Ammon's horn (tissue), 1 donor: ENCODE results near the gene ECT2.
"Not testable (repeated sequence)": the region's sequence is repeated elsewhere in the genome, so short reads cannot be mapped to it uniquely, and the experiment has no call there.

Source experiments
- DNase-seq: peaks from one replicate; pipeline ENCODE4 v3.0.0-alpha.2; 2016; ENCODE audit warnings: low spot score

ECT2 gene, protein sequence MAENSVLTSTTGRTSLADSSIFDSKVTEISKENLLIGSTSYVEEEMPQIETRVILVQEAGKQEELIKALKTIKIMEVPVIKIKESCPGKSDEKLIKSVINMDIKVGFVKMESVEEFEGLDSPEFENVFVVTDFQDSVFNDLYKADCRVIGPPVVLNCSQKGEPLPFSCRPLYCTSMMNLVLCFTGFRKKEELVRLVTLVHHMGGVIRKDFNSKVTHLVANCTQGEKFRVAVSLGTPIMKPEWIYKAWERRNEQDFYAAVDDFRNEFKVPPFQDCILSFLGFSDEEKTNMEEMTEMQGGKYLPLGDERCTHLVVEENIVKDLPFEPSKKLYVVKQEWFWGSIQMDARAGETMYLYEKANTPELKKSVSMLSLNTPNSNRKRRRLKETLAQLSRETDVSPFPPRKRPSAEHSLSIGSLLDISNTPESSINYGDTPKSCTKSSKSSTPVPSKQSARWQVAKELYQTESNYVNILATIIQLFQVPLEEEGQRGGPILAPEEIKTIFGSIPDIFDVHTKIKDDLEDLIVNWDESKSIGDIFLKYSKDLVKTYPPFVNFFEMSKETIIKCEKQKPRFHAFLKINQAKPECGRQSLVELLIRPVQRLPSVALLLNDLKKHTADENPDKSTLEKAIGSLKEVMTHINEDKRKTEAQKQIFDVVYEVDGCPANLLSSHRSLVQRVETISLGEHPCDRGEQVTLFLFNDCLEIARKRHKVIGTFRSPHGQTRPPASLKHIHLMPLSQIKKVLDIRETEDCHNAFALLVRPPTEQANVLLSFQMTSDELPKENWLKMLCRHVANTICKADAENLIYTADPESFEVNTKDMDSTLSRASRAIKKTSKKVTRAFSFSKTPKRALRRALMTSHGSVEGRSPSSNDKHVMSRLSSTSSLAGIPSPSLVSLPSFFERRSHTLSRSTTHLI

DNA sequence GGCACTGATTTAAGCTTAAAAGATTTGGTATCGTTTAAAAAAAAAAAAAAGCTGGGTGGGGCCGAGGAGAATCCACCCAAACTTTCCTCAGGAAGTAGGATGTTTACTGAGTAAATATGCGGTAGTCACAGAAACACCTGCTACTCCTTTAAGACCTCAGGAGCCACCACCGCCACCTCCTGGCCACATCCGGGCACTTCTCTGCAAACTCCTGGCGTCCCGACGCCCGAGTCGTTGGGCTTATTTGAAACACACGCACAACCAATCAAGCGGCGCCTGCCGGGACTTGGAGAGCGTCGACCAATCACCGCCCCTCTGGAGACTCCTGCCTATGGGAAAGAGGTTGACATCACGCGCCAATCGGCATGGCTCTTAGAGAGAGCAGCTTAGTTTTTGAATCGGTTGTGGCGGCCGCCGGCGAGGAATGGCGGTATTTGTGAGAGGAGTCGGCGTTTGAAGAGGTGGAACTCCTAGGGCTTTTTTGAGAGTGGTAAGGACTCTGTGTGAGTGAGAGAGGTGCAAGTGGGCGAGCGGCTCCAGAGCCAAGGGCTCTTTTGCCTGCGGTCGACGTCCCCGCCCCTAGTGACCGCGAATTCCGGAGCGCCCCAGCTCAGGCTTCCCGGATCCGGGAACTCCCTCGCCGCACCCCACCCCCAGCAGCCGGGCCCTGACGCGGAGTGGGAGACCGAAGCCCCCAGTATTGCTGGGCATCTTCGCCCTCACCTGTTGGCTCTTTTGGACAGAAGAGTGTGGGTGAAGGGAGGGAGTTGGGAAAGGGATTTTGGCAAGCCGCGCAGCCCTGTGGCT is at the start of gene ECT2:
TSS of gene ECT2 (plus strand) at position 359 of the 807 bp plus-strand sequence. CDS start 3,805 bp downstream, outside the sequence.
- peak; percentile 100 for DNase-seq

DNA sequence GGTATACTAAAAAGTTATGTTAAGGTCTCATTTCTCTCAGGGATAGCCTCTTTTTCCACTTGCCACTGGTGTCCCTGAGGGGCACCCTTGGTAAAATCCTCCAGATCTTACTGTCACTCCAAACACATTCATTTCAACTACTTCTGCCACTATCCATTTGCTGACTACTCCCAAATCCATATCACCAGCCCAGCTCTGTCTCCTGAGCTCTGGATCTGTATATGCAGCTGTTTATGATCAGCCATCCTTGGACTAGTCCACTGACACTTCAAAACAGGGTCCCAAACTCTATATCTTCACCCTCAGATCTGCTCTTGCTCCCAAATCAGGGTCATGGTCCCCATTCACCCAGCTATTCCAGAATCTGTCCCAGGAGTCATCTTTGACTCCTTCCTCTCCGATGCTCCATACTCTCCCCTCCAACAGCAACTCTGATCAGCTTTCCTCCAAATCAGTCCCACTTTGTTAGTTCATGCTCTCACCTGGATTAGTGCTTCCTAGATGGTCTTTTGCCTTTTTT is 49.5 kb upstream of the ECT2 start:
- no peak for DNase-seq

DNA sequence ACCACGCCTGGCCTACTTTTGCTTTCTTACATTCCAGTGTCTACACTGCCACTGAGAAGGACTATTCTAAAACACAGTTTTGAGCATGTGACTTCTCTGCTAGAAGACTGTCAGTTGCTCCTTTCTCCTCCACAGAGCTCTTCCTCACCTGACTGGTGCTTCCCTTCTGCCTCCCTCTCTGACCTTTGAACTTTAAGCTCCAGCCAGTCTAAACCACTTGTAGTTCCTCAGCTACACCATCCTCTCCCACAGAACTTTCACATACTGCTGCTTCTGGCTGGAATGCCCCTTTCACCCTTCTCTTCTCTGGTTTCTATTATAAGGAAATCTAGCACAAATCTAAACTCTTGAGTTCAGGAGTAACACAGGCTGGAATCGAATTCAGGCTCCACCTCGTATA is 48.8 kb upstream of the ECT2 start:
- DNase-seq: no peak

DNA sequence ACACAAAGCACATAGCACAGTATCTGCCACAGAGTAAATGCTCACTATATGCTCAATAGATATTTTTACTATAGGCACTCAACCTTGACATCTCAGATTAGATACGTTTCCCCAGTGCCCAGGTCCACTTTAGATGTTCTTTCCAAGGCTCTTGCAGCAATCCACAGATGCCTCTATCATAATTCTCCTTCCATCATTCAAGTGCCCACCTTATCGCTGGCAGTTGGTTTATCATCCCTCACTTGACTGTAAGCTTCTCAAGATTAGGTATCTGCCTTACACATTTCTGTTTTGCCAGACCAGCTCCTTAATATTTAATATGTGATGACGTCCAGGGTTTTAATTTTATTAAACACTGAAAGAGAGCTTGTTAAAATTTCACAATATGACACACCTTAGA is 48.3 kb upstream of the ECT2 start:
- DNase-seq: no peak

DNA sequence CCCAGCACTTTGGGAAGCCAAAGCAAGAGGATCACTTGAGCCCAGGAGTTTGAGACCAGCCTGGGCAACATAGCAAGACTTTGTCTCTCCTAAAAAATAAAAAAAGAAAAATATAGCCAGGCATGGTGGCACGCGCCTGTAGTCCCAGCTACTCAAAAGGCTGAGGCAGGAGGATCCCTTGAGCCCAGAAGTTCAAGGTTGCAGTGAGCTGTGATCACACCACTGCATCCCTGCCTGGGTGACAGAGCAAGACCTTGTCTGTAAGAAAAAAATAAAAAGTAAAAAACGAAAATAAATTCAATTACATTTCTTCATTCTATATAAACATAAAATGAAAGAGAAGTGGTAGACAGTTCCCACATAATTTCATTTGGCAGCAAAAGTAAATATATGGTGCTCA is 47.8 kb upstream of the ECT2 start:
- DNase-seq: not testable (repeated sequence)

DNA sequence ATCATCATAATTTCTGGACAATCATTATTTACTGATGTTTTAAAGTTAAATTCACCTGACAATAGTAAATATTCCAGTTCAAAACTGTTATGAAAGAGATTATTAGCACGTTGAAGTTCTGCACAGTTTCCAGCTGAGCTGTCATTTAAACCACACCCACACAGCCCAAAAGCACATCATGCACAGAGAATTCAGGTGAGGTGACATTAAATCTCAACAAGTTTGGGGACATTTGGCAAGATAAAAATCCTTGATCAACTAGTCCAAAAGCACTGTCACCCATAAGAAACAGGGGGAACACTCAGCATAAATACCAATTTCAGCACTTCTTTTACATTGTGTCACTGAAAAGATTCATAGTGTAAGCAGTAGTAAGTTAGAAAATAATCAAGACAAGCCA is 46.5 kb upstream of the ECT2 start:
- DNase-seq: no peak

DNA sequence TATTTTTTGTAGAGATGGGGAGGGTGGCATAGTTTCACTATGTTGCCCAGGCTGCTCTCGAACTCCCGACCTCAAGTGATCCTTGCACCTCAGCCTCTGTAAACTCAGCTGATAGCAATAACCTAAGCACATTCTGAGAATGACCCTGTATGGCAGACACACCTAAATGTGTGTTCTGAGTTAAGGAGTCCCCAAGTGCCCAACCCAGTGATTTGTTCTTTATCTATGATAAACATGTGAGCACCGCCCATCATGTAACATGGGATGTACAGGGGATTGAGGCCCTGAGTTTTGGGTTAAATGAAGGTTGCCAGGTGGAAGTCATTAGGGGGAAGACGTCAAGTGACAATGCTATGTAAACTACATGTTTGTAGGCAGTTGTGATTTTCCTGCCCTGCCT is 45.4 kb upstream of the ECT2 start:
- no peak for DNase-seq

DNA sequence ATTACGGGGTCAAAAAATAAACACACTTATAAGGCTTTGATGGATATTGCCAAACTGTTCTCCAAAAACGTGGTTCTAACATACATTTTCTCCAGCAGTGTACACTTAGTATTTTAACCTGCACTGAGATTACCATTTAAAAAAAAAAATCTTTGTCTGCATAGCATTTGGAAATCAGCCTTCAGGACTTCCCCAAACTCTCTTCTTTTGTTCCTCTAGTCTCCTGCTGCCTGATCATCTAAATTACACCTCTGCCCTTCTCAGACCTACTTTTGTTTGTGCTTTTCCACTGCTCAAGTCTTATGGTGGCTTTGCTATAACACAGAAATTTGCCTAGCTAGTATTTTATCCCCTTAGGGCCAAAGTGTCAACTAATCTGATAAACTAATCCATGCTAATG is 43.5 kb upstream of the ECT2 start:
- no peak for DNase-seq

DNA sequence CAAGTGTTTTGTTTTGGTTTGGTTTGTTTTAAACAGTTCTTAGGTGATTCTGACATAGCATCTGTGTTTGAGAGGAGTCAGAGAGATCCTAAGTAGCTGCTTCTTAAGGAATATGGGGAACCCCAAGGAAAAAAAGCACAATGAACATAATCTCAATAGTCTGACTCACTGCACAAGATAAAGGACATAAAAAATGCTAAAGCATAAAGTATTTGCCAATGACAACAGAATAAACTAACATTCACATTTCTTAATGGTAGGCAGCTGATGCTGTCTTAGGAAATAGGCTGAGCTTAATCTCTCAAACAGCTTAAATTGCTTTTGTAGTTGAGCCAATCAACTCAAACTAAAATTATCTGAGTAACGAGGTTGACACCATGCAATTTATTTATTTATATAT is 42.6 kb upstream of the ECT2 start:
- no peak for DNase-seq

DNA sequence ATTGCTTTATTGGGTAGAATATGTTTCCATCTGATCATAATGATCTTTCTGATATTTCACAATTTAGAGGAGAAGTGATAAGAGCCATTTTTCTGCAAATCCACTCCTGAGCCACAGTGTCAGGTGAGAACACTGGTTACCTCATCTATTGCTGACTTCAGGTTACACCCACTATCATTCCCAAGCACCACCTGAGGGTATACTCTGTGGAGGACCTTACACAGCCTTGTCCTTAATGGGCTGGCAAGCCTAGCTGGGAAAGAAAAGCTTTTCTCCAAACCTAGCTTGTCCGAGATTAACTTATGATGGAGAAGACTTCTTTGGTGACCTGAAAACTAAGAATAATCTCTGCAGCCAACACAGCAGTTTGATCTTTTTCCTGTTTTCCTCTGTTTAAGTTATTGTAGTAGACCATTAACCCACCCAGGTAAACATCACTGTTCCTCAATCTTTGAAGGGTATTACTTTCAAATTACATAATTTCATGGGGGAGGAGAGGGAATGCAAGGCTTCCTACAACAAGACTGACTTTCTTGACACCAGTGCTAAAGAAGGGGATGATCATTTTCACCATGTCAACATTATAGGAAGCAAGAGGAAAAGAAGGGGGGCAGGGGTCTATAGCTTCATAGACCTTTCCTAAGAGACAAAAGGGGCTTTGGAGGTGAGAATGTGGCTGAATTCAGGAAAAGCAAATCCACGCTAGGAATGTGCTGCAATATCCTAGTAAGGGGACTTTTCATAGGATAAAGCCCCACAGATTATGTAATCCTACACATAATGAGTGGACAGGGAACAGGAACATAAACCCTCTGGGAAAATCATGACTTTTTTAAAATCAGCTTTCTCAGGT is 41.4 kb upstream of the ECT2 start:
- no peak for DNase-seq

DNA sequence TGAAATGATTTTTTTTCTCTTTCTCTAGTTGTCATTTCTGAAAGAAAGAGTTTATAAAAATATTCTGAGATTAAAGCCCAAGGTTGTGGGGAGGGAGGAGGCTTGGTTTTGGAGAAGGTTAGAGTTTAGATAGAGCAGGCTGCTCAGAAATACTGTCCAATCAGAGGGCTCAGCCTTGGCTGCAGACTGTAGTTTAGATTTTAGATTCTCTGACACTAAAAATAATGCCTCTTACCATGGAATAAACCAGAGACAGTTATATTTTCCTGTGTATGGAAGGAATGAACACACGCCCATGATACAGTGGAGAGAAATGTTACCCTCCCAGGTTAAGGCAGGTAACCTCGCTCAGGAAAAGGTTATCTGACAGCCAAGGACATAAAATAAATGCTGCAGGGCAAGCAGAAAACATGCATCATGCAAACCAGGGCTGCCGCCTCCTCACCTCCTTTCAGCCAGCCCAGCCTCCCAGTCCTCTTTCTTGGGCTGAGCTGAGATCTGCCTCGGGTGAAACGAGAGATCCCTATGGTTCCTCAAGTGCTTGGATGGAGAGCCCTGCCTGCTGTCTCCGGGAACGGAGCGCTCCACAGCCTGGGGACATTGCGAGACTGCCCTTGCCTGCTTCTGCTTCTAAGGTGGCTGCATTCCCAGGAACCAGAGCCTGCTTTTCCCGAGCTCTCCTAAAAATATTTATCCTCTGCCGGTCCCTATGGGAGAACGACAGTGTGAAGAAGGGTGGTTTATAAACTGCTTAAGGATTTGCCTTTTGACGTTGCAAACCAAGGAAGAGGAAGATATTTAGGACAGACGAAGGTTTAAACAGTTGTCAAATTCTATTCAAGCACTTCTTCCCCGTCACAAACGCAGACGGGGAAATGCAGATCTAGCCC is 40.5 kb upstream of the ECT2 start:
- DNase-seq: peak; percentile 59

DNA sequence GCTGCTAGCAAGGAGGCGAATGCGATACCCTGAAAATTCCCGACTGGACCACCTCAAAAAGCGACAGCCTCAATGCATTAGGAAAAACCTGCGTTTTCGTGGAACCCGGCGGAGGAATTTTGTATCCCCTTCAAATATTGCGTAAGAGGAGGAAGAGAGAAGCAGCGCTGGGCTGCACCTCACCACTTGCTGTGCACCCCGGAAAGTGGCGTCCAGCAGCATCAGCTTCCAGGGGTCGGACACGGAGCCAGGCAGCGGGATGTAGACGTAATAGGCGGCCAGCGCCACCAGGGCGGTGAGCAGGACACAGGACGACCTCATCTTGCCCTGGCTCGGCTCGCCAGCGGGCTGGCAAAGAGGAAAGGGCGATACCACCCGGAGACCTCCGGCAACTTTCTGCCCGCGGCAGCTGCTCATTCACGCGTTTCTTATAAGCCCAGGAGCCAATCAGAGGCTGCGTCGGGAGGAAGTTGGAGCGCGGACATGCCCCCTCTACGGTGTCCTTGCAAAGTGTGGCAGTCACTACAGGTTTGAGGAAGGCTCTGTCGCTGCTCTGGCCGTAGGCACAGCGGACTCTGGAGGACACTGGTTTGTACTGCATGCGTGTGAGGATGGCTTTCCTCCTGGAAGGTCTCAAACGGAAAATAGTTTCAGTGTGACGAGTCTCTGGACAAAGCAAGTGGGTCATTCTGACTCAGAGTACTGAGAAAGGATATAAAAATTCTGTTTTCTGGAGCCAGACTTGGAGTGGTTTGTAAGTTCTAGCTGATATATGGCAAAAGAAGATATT is 39.7 kb upstream of the ECT2 start, which contains the start of gene NCEH1:
TSS of gene NCEH1 (minus strand) at position 404 of the 790 bp plus-strand sequence. CDS start at position 321, 83 bp downstream.
- peak; percentile 96 for DNase-seq

DNA sequence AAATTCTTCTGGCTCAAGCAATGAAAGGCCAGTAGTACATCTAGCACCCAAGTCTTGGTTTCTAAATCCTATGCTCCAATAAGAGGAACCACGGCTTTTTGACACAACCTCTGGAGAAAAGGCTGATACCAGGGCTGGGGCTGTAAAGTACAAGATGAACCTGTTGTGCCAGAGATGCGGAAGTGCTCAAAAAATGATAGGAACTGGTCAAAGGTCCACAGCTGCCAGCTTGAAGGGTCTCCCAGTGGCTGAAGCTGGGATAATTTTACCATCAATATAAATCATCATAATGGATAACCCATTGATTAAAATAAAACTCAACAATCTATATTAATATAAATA is 39.1 kb upstream of the ECT2 start:
- peak; percentile 25 for DNase-seq

DNA sequence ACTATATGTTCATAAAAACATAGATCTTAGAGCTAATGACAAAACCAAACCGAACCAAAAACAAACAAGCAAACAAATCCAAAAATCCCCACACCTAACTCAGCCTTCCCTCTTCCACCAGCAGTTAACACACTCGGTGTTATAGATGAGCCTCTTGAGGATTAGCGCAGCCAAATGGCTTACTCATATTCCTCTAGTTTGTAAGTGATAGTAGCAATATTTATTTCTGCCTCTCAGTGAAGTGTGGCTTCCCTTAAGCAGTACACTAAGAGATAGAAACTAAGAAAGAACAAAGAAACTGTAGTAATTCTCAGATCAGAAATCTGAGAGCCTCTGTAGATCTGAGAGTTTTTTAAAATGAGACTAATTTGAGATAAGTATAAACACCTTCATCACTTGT is 37.2 kb upstream of the ECT2 start:
- no peak for DNase-seq

DNA sequence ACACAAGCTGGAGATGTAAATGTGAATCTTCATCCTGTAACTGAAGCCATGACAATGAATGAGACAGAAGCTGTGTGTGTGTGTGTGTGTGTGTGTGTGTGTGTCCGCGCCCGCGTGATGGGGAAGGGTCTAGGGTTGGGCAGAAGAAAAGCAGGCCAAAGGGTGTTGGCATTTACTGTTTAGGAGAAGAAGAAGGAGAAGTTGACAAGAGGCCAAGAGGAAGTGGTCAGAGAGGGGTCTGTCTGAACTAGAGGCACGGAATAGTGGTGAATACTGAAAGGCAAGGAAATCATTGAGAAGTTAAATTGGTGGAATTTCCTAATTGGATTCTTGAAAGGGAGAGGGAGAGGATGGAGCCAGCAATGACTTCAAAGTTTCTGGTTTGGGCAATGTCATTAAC is 34.0 kb upstream of the ECT2 start:
- DNase-seq: peak; percentile 67

DNA sequence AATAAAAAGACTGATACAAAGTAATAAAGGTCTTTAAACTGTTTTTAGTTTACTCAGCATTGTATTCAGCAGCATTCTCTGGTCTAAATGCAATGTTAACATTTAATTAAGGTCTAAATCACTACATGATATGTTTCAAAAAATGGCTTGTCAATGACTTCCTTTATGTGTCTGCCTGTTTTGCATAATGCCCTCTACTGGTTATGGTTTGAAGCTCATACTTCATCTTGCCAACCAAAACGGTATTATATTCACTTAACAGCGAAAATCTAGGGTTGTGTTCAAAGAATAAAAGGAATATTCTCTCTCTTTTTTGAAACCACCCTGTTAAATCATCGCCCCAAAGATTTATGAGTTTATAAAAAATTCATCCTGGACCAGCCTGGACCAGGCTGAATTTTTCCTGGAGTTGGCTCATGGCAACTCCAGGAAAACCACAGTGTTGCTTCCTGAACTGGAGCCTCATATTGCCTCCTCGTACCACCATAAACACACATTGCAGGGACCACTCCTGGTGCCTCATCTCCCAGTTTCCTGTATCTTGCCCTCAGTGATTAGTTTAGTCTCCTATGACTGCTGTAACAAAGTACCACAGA is 32.9 kb upstream of the ECT2 start:
- no peak for DNase-seq

DNA sequence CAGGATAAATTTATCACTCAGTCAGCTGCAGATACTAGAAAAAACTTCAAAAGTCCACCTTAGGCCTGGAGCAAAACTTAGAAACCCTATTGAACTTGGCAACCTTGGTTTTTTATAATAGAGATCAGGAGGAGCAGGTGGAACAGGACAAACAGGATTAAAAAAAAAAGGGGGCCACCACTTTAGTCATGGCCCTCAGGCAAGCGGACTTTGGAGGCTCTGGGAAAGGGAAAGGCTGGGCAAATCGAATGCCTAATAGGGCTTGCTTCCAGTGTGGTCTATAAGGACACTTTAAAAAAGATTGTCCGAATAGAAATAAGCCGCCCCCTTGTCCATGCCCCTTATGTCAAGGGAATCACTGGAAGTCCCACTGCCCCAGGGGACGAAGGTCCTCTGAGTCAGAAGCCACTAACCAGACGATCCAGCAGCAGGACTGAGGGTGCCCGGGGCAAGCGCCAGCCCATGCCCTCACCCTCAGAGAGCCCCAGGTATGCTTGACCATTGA is 27.9 kb upstream of the ECT2 start:
- DNase-seq: not testable (repeated sequence)

DNA sequence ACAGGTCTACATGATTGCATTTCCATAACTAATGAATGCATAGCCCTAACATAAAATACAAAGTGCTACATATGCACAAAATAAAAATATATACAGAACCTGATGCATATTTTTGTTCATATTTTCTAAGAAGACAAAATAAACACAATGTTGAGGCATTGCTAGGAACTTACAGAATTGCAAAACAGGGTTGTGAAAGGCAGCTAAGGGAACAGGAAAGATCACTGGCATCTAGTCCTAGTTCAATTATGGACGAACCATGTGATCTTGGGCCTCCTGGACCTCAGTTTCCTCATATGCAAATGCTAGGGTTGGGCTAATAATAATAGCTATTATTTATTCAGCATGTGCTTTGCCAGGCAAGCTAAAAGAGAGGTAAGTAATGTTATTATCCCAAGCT is 24.1 kb upstream of the ECT2 start:
- no peak for DNase-seq

DNA sequence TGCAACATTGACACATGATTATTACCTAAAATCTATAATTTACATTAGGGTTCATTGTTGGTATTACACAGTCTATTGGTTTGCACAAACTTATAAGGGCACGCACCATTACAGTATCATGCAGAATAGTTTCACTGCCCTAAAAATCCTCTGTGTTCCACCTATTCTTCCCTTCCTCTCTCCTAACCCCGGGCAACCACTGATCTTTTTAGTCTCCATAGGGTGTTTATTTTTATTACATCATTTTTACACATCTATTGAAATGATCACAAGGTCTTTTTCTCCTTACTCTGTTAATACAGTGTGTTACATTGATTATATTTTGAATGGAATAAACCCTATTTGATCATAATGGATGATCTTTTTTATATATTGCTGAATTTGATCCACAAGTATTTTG is 15.5 kb upstream of the ECT2 start:
- no peak for DNase-seq
